Glutamatergic neuron (in vitro differentiated cells): ENCODE data around the gene LCA5. TPM values are rescaled to one million over a fixed set of nuclear protein-coding genes. Genes with fewer than 3 reads are reported as not detected.

Experiments
- DNase-seq: peaks from one replicate; pipeline ENCODE4 v3.0.0; 2022
- H3K27ac Mint-ChIP-seq: one replicate; pipeline ENCODE4 v1.8.0; 2020; ENCODE audit warnings: mild to moderate bottlenecking, mixed read lengths, inconsistent platforms; ENCODE audit not compliant: unreplicated experiment
- H3K27me3 Mint-ChIP-seq: one replicate; pipeline ENCODE4 v1.8.0; 2020; ENCODE audit warnings: mild to moderate bottlenecking, moderate library complexity, mixed read lengths, inconsistent platforms; ENCODE audit not compliant: unreplicated experiment
- H3K36me3 Mint-ChIP-seq: one replicate; pipeline ENCODE4 v1.8.0; 2020; ENCODE audit warnings: mild to moderate bottlenecking, mixed read lengths, inconsistent platforms; ENCODE audit not compliant: unreplicated experiment
- H3K4me1 Mint-ChIP-seq: one replicate; pipeline ENCODE4 v1.8.0; 2020; ENCODE audit warnings: mild to moderate bottlenecking, low read depth, mixed read lengths, inconsistent platforms; ENCODE audit not compliant: unreplicated experiment
- H3K4me3 Mint-ChIP-seq: one replicate; pipeline ENCODE4 v1.8.0; 2020; ENCODE audit warnings: mild to moderate bottlenecking, mixed read lengths, inconsistent platforms; ENCODE audit not compliant: unreplicated experiment
- H3K9me3 Mint-ChIP-seq: one replicate; pipeline ENCODE4 v1.8.0; 2020; ENCODE audit warnings: mild to moderate bottlenecking, moderate library complexity, mixed read lengths, inconsistent platforms; ENCODE audit not compliant: unreplicated experiment
- CTCF ChIP-seq: fragments of 200-600 bp; sonication (generic); IDR thresholded peaks from one replicate; pipeline ENCODE4 v1.5.0; 2021; ENCODE audit not compliant: partially characterized antibody, unreplicated experiment
- total RNA-seq: library from RNA; stranded (reverse); fragmentation: NEBNext Ultra II Directional; extraction: Animal tissue kit (Norgen Biotek cat#: 25700); gene quantifications from one replicate; pipeline ENCODE4 v1.2.1, GENCODE V29; 2021; ENCODE audit not compliant: unreplicated experiment

Gene LCA5
- total RNA-seq, 1 donor from 2014 or later: 5.3 TPM

GRCh38 chr6:79435746-79436145 lies 101.5 kb downstream of the LCA5 start:
- no peaks in the 10 kb centered on the region for H3K27me3 Mint-ChIP-seq
- no peaks in the 10 kb centered on the region for H3K4me1 Mint-ChIP-seq
- H3K27ac Mint-ChIP-seq: no peak overlapping the region
- no peak for DNase-seq
- TF ChIP-seq CTCF: no peak
- H3K36me3 Mint-ChIP-seq: no peaks in the 10 kb centered on the region
- H3K9me3 Mint-ChIP-seq: no peaks in the 10 kb centered on the region
- H3K4me3 Mint-ChIP-seq: no peak overlapping the region

Other genes with a start within 250 kb of the LCA5 start
- 47.2 TPM for gene SH3BGRL2, start 93.9 kb upstream of the LCA5 start, total RNA-seq